ENCODE results near the gene PIN4. TPM values are rescaled to one million over a fixed set of nuclear protein-coding genes. Genes with fewer than 3 reads are reported as not detected.

The PIN4 gene
- polyA plus RNA-seq (2011; rRNA removed): 24.0 and 43.4 TPM in 2 replicates
- 18.2 and 22.0 TPM in 2 replicates for polyA plus RNA-seq (2012; cell fraction: cytosol; rRNA removed)
- polyA plus RNA-seq (2012; cell fraction: nucleus; rRNA removed): 1.4 and 3.2 TPM in 2 replicates
- polyA plus RNA-seq (2017; fragmentation: RNase III; extraction: RNeasy Plus Mini Kit Qiagen cat#74134 plus additional on column Dnase treatment): 105 to 111 TPM (median 109 TPM) in 3 replicates
- polyA minus RNA-seq (2011; rRNA and poly(A)+ RNA removed): 3.6 TPM in 2 replicates

DNA sequence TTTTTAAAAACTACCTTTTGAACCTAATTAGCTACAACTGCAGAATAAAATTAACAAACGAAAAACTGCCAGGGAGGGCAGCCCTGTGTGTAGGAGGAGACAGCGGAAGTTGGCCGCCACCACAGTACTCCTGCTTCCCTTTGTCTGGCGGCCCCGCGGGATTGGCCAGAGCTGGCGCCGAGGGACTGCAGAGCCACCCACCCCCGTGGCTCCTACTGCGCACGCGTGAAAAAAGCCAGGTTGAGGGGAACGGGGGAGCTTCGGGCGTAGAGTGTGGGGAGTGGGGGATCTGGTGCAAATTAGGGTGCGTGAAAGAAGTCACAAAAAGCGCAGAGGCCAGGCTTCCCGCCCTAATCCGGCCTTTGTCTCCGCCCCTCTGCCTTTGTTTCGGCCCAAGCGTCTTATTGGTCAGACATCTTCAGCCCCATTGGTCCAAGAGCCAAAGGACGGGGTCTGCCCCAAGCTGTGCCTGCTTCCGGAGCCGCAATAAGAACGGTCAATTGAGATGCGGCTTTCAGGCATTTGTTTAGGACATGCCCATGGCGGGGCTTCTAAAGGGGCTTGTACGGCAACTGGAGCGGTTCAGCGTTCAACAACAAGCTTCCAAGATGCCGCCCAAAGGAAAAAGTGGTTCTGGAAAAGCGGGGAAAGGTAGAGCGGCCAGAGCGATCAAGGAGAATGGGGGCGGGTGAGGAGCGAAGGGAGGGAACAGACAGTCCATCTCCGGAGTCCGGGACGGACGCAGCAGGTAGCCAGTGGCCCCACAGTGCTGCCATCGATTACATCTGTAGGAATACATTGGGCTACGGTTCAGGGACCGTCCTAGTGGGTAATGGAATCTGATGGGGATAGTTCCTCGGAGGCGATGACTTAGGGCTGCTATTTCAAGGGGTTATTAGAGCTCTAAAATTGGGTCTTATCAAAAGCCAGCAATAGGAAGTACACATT, at the start of gene PIN4:
TSS of gene PIN4 (plus strand) at position 580 of the 948 bp plus-strand sequence. CDS start at position 609, 29 bp downstream.
- peak within 1 kb of the TSS; percentile 82 to 90 for H3K27ac ChIP-seq
- H3K4me3 ChIP-seq: peak within 1 kb of the TSS; percentile 88
- DNase-seq (ENCODE audit: low read depth in 1 of 2, low spot score in 1 of 2) (peak; percentile 84 to 98), FAIRE-seq (peak; percentile 81), ATAC-seq (peak; percentile 97 to 99)
- H3K9me3 ChIP-seq: no peaks in the 10 kb centered on the region
- ChIA-PET POLR2A (interaction anchor here (0.6 to 2.0 kb wide), 16 partner anchors 9 to 898 kb away, joined by 3 to 22 read pairs (median 4); partner anchors contain the start of genes ERCC6L, NONO, RPS4X and RTL5), CTCF (interaction anchor here (1.2 kb wide), 1 partner anchor 162 kb away, joined by 4 read pairs; no protein-coding TSS in a partner anchor)
- peak within 1 kb of the TSS; percentile 96 for H3K4me2 ChIP-seq
- peaks cover 10% of the 10 kb centered on the region for H3K4me1 ChIP-seq
- 2% methylated on average over 38 of the region's 46 CpGs for WGBS (ENCODE audit: missing lambda C conversion rate)
- no peak for TF ChIP-seq HOXB13 (CRISPR knock-in tag; IDR thresholded peaks at IDR 0.05; ENCODE audit: low read depth)
- TF ChIP-seq RARB (CRISPR knock-in tag; IDR thresholded peaks at IDR 0.05): no peak
- TF ChIP-seq MAFK (IDR thresholded peaks at IDR 0.05; ENCODE audit: partially characterized antibody): no peak
- TF ChIP-seq SMC3 (IDR thresholded peaks at IDR 0.05): no peak
- no peak for TF ChIP-seq TFCP2L1 (CRISPR knock-in tag; IDR thresholded peaks at IDR 0.05)
- peak in 1 of 2 experiments; percentile 2; a peak in 1 of 5 replicates for TF ChIP-seq RAD21 (conservative IDR thresholded peaks at IDR 0.05 in 1 of 2, IDR thresholded peaks at IDR 0.05 in 1 of 2)
- no peak for TF ChIP-seq NFE2L2 (conservative IDR thresholded peaks at IDR 0.05; ENCODE audit: low read length)
- TF ChIP-seq PBX3 (IDR thresholded peaks at IDR 0.05): no peak
- no peak for TF ChIP-seq EP300 (IDR thresholded peaks at IDR 0.05)
- no peak for TF ChIP-seq CEBPB (IDR thresholded peaks at IDR 0.05)
- TF ChIP-seq ZSCAN20 (CRISPR knock-in tag; IDR thresholded peaks at IDR 0.05): no peak
- peak; percentile 49 to 81 for TF ChIP-seq JUN (IDR thresholded peaks at IDR 0.05)
- no peak for TF ChIP-seq RNF2 (IDR thresholded peaks at IDR 0.05; ENCODE audit: borderline replicate concordance, low read depth)
- no peak for TF ChIP-seq CBX8 (IDR thresholded peaks at IDR 0.05)
- TF ChIP-seq POLR2A (IDR thresholded peaks at IDR 0.05; ENCODE audit: low read length): peak; percentile 57
- no peak for TF ChIP-seq RFX5 (IDR thresholded peaks at IDR 0.05)
- no peak for TF ChIP-seq FOXS1 (CRISPR knock-in tag; IDR thresholded peaks at IDR 0.05)
- no peak for TF ChIP-seq TP53 (CRISPR knock-in tag; IDR thresholded peaks at IDR 0.05)
- TF ChIP-seq EHF (CRISPR knock-in tag; IDR thresholded peaks at IDR 0.05): no peak
- peak; percentile 87 for TF ChIP-seq KDM5A (IDR thresholded peaks at IDR 0.05)
- TF ChIP-seq KDM1A (IDR thresholded peaks at IDR 0.05; ENCODE audit: low read depth): no peak
- TF ChIP-seq, protein P1, sequence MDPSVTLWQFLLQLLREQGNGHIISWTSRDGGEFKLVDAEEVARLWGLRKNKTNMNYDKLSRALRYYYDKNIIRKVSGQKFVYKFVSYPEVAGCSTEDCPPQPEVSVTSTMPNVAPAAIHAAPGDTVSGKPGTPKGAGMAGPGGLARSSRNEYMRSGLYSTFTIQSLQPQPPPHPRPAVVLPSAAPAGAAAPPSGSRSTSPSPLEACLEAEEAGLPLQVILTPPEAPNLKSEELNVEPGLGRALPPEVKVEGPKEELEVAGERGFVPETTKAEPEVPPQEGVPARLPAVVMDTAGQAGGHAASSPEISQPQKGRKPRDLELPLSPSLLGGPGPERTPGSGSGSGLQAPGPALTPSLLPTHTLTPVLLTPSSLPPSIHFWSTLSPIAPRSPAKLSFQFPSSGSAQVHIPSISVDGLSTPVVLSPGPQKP (IDR thresholded peaks at IDR 0.05; ENCODE audit: low read depth, low read length): no peak
- no peak for TF ChIP-seq ZNF302 (CRISPR knock-in tag; IDR thresholded peaks at IDR 0.05)
- TF ChIP-seq, protein P2, sequence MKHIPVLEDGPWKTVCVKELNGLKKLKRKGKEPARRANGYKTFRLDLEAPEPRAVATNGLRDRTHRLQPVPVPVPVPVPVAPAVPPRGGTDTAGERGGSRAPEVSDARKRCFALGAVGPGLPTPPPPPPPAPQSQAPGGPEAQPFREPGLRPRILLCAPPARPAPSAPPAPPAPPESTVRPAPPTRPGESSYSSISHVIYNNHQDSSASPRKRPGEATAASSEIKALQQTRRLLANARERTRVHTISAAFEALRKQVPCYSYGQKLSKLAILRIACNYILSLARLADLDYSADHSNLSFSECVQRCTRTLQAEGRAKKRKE (CRISPR knock-in tag; IDR thresholded peaks at IDR 0.05; ENCODE audit: low read depth): no peak
- TF ChIP-seq JUNB (IDR thresholded peaks at IDR 0.05): no peak
- TF ChIP-seq PHF8 (IDR thresholded peaks at IDR 0.05; ENCODE audit: borderline replicate concordance, low read depth): peak; percentile 56; the same call in 1 of the 2 replicates
- TF ChIP-seq EHMT2 (IDR thresholded peaks at IDR 0.05; ENCODE audit: low read depth): no peak
- no peak for TF ChIP-seq CHD2 (IDR thresholded peaks at IDR 0.05; ENCODE audit: low read length, partially characterized antibody)
- no peak for TF ChIP-seq MAZ (IDR thresholded peaks at IDR 0.05; ENCODE audit: borderline replicate concordance, low read depth, low read length)
- no peak for TF ChIP-seq NPAS2 (CRISPR knock-in tag; IDR thresholded peaks at IDR 0.05; ENCODE audit: borderline replicate concordance)
- TF ChIP-seq USF2 (IDR thresholded peaks at IDR 0.05): no peak
- no peak for TF ChIP-seq BHLHE40 (IDR thresholded peaks at IDR 0.05; ENCODE audit: low read depth, low read length)
- no peak for TF ChIP-seq NR3C1 (IDR thresholded peaks at IDR 0.05)
- TF ChIP-seq MYC (IDR thresholded peaks at IDR 0.05; ENCODE audit: borderline replicate concordance, low read length): no peak; the same call in 1 of the 2 replicates
- no peak; the same call in 1 of the 2 replicates for TF ChIP-seq HDAC2 (IDR thresholded peaks at IDR 0.05)
- TF ChIP-seq HOXB5 (CRISPR knock-in tag; IDR thresholded peaks at IDR 0.05): no peak
